ENCODE data around the gene GOSR2.

GOSR2 gene
- 21.2 to 49.1 (median 38.3) reads per million in 17 experiments for total RNA-seq

DNA sequence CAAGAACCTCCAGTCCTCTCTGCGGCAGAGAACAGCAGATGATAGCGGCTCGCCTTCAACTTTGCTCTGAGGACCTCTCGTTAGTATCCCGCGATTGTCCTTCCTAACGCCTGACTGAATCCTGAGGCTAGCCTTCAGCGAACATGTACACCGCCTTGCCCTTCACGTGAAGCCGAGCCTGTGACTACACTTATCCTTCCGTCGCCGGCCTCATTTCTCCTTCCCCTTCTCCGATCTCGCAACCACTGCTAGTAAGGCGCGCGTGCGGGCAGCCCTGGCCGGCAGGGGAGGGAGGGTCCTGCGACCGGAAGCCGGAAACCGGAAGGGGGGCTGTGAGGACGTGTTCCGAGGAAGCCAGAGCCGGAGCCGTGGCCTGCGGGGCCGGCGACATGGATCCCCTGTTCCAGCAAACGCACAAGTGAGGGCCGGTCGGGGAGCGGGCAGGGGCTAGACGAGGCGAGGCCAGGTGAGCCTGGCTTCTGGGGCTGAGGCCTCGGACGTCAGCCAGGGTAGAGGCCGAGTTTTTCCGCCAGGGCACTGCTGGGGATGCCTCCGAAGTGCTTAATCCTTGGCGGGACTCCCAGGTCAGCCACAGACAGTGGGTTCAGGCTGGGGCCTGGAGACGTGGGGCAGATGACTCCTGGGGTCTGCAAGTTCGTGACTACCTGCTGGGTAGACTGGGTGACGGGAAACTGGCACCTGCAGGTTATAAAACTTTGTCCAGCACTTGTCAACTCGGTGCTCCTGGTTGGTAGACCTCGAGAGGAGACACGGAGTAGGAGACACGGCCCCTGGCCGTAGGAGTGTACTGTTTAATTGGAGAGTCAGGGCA is at the start of gene GOSR2:
Gene GOSR2 (plus strand): TSS at position 357 of the 832 bp plus-strand sequence. CDS start 33 bp downstream, at position 390.
- DNase-seq: peak; percentile 89 to 96 (median 94)

GRCh38 chr17:46873941-46874645 is 48.9 kb upstream of the GOSR2 start:
- no peak for DNase-seq

DNA sequence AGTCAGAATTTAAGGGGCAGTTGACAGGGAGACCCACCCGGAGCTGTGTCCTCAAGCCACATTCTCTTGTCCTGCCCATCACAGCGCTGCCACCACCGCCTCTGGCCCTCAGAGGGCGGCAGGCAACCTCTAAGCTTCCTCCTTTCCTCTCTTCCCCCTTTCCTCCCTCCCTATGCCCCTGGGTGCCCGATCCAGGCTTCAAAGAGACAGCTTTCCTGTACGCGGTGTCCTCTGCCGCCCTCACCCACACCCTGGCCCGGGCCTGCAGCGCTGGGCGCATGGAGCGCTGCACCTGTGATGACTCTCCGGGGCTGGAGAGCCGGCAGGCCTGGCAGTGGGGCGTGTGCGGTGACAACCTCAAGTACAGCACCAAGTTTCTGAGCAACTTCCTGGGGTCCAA is 48.1 kb upstream of the GOSR2 start:
- DNase-seq: peak in 2 of 4 experiments; percentile 44 to 46

DNA sequence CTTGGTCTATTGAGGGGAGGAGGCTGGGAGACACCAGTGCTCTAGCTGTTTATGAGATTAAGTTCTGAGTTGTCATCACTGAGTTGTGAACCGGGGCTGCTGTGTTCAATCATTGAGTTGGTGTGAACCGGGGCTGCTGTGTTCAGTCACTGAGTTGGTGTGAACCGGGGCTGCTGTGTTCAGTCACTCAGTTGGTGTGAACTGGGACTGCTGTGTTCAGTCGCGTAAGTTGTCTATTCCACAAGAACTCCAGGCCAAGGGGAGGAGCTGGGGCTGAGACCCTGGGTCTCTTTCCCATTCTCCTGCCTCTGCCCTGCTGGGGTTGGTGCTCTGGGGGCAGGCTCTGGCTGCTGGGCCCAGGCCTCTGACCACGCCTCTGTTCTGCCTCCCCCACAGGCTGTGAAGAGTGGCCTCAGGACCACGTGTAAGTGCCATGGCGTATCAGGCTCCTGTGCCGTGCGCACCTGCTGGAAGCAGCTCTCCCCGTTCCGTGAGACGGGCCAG is 47.1 kb upstream of the GOSR2 start:
- DNase-seq: no peak

- no peak for DNase-seq
These were observed 46.5 kb upstream of the GOSR2 start for GRCh38 chr17:46876353-46876887.

- no peak for DNase-seq
These were observed 46.0 kb upstream of the GOSR2 start for GRCh38 chr17:46876926-46877325.

GRCh38 chr17:46877466-46877865 is 45.5 kb upstream of the GOSR2 start:
- DNase-seq: peak; percentile 45 to 65 (median 61)

DNA sequence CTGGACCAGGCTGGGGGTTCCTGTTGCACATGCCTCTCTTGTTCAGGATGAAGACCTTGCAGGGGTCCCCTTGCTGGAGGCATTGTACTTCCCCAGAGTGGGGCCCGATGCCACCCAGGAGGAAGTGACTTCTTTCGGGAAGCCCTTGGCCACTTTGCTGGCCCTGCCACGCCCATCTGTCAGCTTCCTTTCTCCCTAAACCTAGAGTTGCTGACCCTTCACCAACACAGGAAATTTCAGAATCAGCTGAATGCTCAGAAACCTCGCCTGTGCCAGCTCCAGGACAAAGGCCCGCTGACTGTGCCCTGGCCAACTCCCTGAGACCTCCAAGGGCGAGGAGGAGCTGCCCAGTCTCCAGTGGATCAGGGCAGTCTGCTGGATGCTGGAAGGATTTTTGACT is 44.9 kb upstream of the GOSR2 start:
- peak; percentile 70 to 91 (median 84) for DNase-seq

DNA sequence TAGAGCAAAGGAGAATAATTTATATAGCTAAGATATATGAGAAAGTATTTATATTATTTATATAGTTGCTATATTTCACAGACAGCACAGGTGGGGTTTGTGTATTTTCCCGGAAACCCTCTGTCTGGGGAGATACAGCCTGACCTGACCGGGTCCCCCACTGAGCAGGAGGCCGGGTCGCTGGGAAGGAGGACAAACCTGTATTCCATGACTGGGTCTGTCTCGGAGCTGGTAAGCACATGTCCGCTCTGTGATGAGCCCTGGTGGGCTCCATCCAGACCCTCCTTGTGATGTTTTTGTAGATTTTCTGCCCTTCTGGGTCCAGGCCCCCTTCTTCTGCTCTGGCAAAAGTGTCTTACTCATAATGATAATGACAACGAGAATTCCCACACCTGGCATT is 43.9 kb upstream of the GOSR2 start:
- DNase-seq: no peak

DNA sequence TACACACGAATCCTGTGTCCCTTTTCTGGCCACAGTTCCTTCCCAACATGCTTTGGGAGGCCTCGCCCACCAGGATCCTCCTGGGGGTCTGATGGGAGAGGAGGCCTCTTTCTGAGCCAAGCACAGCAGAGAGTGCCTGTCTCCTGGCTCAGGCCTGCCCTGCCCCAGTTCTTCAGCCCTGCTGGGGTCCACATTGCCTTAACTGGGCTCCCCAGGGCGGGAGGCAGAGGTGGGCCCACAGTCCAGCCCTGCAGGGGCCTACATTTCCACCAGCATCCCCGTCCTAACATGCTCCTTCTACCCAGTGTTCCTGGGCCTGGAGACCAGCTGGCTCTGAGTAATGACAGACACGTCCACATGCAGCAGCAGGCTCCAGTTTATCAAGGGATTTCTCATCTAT is 41.9 kb upstream of the GOSR2 start:
- no peak for DNase-seq

DNA sequence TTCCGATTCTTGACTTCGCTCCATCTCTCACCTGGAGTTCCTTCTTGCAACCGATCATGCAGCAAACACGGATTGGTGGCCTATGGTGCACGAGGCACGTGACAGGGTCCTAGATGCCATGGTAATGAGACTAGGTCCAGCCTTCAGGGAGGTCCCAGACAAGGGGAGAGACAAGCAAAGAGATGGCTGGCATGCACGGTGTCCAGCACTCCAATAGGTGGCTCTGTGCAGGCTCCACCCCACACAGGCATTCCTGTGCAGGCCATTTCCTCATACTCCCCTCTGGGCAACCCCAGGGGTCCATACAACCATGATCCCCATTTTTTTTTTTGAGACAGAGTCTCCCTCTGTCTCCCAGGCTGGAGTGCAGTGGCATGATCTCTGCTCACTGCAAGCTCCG is 40.3 kb upstream of the GOSR2 start:
- no peak for DNase-seq

GRCh38 chr17:46883871-46884520 is 39.0 kb upstream of the GOSR2 start:
- DNase-seq: no peak

DNA sequence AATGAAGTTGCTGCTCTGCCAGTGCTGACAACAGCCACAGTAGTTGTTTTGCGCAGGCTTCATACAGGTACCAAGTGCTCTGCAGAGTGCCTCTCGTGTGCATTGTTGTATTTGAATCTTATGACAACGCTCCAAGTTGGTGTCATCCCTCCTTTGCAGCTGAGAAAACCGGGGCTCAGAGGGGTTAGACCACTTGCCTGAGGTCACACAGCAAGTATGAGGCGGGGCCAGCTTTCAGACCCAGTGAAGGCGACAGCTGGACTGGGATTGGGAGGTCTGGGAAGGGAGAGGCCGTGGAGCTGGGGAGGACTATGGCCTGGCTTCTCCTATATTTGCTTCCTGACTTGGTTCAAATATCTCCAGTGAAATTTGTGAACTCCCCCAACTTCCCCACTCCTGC is 38.4 kb upstream of the GOSR2 start:
- no peak for DNase-seq

DNA sequence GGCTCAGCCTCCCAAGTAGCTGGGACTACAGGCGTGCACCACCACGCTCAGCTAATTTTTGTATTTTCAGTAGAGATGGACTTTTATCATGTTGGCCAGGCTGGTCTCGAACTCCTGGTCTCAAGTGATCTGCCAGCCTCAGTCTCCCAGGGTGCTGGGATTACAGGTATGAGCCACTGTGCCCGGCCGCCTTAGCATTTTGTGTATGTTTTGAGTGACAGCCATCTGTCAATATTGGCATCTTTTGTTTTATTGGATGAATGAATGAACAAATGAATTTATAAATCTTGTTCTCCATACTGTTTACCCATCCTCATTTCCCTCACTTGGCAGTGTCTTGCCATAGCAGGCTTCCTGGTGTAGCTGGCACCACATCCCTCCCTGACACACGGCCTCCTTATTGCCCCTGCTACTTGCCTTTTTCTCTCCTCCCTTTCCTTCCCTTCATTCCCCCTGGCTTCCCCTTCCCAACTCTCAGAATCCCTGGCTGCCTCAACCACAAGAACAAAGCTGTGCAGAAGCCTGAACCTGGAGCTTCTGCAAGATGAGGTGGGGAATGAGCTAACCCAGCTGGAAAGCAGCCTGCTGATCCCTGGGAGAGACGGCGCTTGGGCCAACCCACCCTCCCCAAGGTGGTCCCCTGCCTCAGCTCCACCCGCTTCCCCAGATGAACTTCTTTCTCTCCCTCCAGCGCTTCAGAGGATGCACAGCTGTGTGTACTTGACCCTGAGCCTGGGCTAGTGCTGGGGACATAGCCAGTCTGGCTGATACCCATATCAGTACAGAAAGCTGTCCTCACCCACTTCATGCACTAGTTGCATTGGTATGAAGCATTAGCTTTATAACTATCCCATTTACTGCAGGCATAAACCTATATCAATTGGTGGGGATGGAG is 37.3 kb upstream of the GOSR2 start:
- DNase-seq: no peak

- no peak for DNase-seq
These were observed 36.7 kb upstream of the GOSR2 start for GRCh38 chr17:46886310-46886663.

GRCh38 chr17:46887717-46888116 is 35.2 kb upstream of the GOSR2 start:
- DNase-seq: no peak

GRCh38 chr17:46888727-46889126 is 34.2 kb upstream of the GOSR2 start:
- no peak for DNase-seq

GRCh38 chr17:46889519-46889918 is 33.4 kb upstream of the GOSR2 start:
- no peak for DNase-seq

- DNase-seq: no peak
These were observed 32.9 kb upstream of the GOSR2 start for GRCh38 chr17:46889992-46890564.

- peak in 3 of 4 experiments; percentile 11 to 43 (median 33) for DNase-seq
These were observed 32.3 kb upstream of the GOSR2 start for GRCh38 chr17:46890638-46891037.

GRCh38 chr17:46892192-46892703 is 30.7 kb upstream of the GOSR2 start:
- DNase-seq: peak in 1 of 4 experiments; percentile 16
